ENCODE measurements around the gene PDHX. TPM values are rescaled to one million over a fixed set of nuclear protein-coding genes. Genes with fewer than 3 reads are reported as not detected.

PDHX gene
- total RNA-seq, 6 experiments from 2014 or later: 21.3 to 31.3 (median 28.8) TPM

DNA sequence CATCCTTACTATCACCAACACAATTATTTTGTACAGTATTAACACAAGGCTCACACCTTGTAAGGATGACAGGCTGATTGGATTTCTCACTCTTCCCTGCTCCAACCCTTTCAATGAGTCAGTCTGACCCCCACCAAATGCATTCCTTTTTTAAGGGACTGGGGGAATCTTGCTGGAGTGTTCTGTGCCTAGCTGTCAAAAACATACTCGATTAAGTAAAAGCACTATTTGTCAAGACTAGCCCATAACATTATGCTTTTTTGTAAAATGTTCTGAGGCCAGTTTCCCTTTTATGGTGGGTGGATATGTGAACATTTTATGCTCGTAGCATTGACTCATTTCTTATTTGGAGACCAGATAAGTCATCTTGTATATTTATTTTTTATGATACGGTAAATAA is 87.2 kb downstream of the PDHX start:
- H3K27ac ChIP-seq: no peak overlapping the region
- no peaks in the 10 kb centered on the region for H3K9me3 ChIP-seq
- ATAC-seq (no peak), DNase-seq (no peak)
- 70% methylated on average over 3 of the region's 3 CpGs for WGBS (ENCODE audit: insufficient coverage, low coverage, low lambda C conversion rate, missing lambda C conversion rate)
- no peak for TF ChIP-seq POLR2A (IDR thresholded peaks at IDR 0.05)
- TF ChIP-seq, protein P1, sequence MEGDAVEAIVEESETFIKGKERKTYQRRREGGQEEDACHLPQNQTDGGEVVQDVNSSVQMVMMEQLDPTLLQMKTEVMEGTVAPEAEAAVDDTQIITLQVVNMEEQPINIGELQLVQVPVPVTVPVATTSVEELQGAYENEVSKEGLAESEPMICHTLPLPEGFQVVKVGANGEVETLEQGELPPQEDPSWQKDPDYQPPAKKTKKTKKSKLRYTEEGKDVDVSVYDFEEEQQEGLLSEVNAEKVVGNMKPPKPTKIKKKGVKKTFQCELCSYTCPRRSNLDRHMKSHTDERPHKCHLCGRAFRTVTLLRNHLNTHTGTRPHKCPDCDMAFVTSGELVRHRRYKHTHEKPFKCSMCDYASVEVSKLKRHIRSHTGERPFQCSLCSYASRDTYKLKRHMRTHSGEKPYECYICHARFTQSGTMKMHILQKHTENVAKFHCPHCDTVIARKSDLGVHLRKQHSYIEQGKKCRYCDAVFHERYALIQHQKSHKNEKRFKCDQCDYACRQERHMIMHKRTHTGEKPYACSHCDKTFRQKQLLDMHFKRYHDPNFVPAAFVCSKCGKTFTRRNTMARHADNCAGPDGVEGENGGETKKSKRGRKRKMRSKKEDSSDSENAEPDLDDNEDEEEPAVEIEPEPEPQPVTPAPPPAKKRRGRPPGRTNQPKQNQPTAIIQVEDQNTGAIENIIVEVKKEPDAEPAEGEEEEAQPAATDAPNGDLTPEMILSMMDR (IDR thresholded peaks at IDR 0.05): no peak
- H3K27me3 ChIP-seq: no peaks in the 10 kb centered on the region
- intact Hi-C loops (cut with DNase I): no loop called here
- no peak overlapping the region for H3K4me3 ChIP-seq
- H3K4me1 ChIP-seq: peaks cover 0 to 13% (median 0%) of the 10 kb centered on the region in 4 donors
- no peaks in the 10 kb centered on the region for H3K36me3 ChIP-seq

GRCh38 chr11:35005141-35005780 is 88.8 kb downstream of the PDHX start:
- TF ChIP-seq, protein P1 (IDR thresholded peaks at IDR 0.05): no peak
- TF ChIP-seq POLR2A (IDR thresholded peaks at IDR 0.05): no peak
- no peak for DNase-seq
- no peak overlapping the region for H3K4me3 ChIP-seq
- H3K4me1 ChIP-seq: peaks cover 0 to 13% (median 0%) of the 10 kb centered on the region in 4 donors
- no peaks in the 10 kb centered on the region for H3K9me3 ChIP-seq
- H3K27me3 ChIP-seq: no peaks in the 10 kb centered on the region
- intact Hi-C loops (cut with DNase I): no loop called here
- ATAC-seq: peak; percentile 77 to 92 (median 86)
- peak overlapping the region in 1 of 3 donors; percentile 37 for H3K27ac ChIP-seq
- 69% methylated on average over 4 of the region's 4 CpGs for WGBS (ENCODE audit: insufficient coverage, low coverage, low lambda C conversion rate, missing lambda C conversion rate)
- H3K36me3 ChIP-seq: no peaks in the 10 kb centered on the region

GRCh38 chr11:35006389-35007128 is 90.1 kb downstream of the PDHX start:
- Histone ChIP-seq H3K36me3 (no peaks in the 10 kb centered on the region), H3K4me3 (no peak overlapping the region), H3K27me3 (no peaks in the 10 kb centered on the region), H3K27ac (no peak overlapping the region), H3K9me3 (no peaks in the 10 kb centered on the region), H3K4me1 (peaks cover 0 to 13% (median 0%) of the 10 kb centered on the region in 4 donors)
- intact Hi-C loops (cut with DNase I): no loop called here
- no peak for TF ChIP-seq POLR2A (IDR thresholded peaks at IDR 0.05)
- TF ChIP-seq, protein P1 (IDR thresholded peaks at IDR 0.05): no peak
- ATAC-seq (peak in 2 of 4 donors; percentile 25 to 26), DNase-seq (no peak)
- 51% methylated on average over 6 of the region's 8 CpGs for WGBS (ENCODE audit: insufficient coverage, low coverage, low lambda C conversion rate, missing lambda C conversion rate)

GRCh38 chr11:35007277-35007676 is 90.9 kb downstream of the PDHX start:
- Histone ChIP-seq H3K27ac (no peak overlapping the region), H3K4me3 (no peak overlapping the region), H3K9me3 (no peaks in the 10 kb centered on the region), H3K4me1 (peaks cover 0 to 13% (median 0%) of the 10 kb centered on the region in 4 donors), H3K36me3 (no peaks in the 10 kb centered on the region), H3K27me3 (no peaks in the 10 kb centered on the region)
- WGBS (ENCODE audit: insufficient coverage, low coverage, low lambda C conversion rate, missing lambda C conversion rate): 52% methylated on average over 2 of the region's 2 CpGs
- intact Hi-C loops (cut with DNase I): no loop called here
- DNase-seq: no peak
- no peak for ATAC-seq
- TF ChIP-seq POLR2A (IDR thresholded peaks at IDR 0.05): no peak
- TF ChIP-seq, protein P1 (IDR thresholded peaks at IDR 0.05): no peak

All from right lobe of liver (tissue), 6 donors.